Ovary (tissue), 3 donors: ENCODE data around the gene BHLHA15.

Experiments used
- CTCF ChIP-seq, 3 donors: fragments of 450-650 bp in 2 of 3; fragments of 200-600 bp in 1 of 3; IDR thresholded peaks; one replicate each; pipeline versions ENCODE4 v1.5.1 to v1.8.0; 2016 to 2022; ENCODE audit warnings: antibody characterized with exemption in 3 of 3, mild to moderate bottlenecking in 1 of 3
- POLR2A ChIP-seq: fragments of 450-650 bp; IDR thresholded peaks from one replicate; pipeline ENCODE4 v1.6.1; 2017; ENCODE audit warnings: antibody characterized with exemption, mild to moderate bottlenecking, moderate library complexity
- donor health status: DM: no; HTN: no; CAD: no.

DNA sequence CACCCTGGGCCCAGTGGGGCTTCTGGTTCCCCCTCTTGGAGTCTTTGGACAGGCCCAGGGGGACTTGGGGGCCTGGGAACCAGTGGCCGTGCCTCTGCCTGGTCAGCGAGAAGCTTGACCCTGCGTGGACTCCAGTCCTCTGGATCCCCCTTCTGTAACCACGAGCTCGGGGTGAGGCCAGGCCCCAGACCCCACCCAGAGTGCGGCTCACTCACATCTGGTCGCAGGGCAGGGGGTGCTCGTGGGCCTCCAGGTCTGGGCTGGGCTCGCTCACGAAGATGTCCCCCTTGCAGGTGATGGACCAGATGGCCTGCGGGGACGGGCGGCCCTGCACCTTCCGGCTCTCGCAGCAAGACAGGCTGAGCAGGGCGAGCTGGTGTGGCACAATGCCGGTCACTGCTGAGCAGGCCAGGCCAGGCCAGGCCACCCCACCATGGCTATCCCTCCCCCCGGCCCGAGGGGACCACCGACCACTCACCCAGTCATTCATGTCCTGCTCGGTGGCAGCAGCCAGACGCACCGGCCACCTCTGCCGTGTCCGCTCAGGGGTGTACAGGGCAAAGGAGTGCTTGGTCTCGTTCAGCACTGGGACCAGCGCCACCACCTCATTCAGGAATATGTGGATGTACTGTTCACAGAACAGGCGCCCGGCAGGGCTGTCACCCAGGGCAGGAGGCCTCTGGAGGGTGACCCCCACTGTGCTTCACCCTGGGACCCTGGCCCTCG is 19.7 kb downstream of the BHLHA15 start:
- TF ChIP-seq CTCF (IDR thresholded peaks at IDR 0.05) (no peak), POLR2A (no peak)
